Measurements from ENCODE around the gene NODAL. TPM values are rescaled to one million over a fixed set of nuclear protein-coding genes. Genes with fewer than 3 reads are reported as not detected.

NODAL gene
- total RNA-seq, 1 experiment from 2014 or later, result 0.30 TPM

GRCh38 chr10:70396140-70396539 lies 45.3 kb downstream of the NODAL start:
- Histone ChIP-seq H3K4me1 (ENCODE audit: control insufficient read depth in 1 of 2, insufficient read depth in 2 of 2, low read length in 2 of 2) (no peaks in the 10 kb centered on the region), H3K36me3 (ENCODE audit: control insufficient read depth in 1 of 2, insufficient read depth in 2 of 2, low read length in 2 of 2) (no peaks in the 10 kb centered on the region), H3K27ac (ENCODE audit: low read depth, low read length) (no peak overlapping the region), H3K4me2 (ENCODE audit: low read length) (no peak overlapping the region), H3K27me3 (ENCODE audit: insufficient read depth, low read length) (no peaks in the 10 kb centered on the region), H3K9me2 (ENCODE audit: insufficient read depth) (no peaks in the 10 kb centered on the region), H3K4me3 (replicated peaks in 1 of 2; ENCODE audit: low read depth in 1 of 2, low read length in 2 of 2) (no peak overlapping the region), H3K9ac (ENCODE audit: low read length) (no peak overlapping the region), H3K79me2 (ENCODE audit: insufficient read depth, low read length) (no peaks in the 10 kb centered on the region), H3K9me3 (ENCODE audit: control insufficient read depth in 1 of 2, insufficient read depth in 1 of 2, low read depth in 1 of 2, low read length in 2 of 2) (no peaks in the 10 kb centered on the region), H2AFZ (ENCODE audit: low read depth, low read length, poor library complexity, severe bottlenecking) (no peak overlapping the region), H4K20me1 (ENCODE audit: insufficient read depth) (no peaks in the 10 kb centered on the region)
- ChIA-PET RAD21 (ENCODE audit: low non-redundant PET in 1 of 2, low total read pairs in 2 of 2, uncharacterized antibody in 2 of 2, unreplicated experiment in 2 of 2) (no interaction called here), POLR2A (no interaction called here), CTCF (interaction anchor here (2.7 kb wide), 1 partner anchor 9 kb away, joined by 10 read pairs; no protein-coding TSS in a partner anchor)
- no peak for ATAC-seq
- intact Hi-C loops (cut with micrococcal nuclease), result no loop called here
- TF ChIP-seq ZNF274 (IDR thresholded peaks at IDR 0.05; ENCODE audit: low read depth, low read length) (no peak), CBX3 (IDR thresholded peaks at IDR 0.05; ENCODE audit: low read depth) (no peak), CTCF (IDR thresholded peaks at IDR 0.05 in 2 of 3, conservative IDR thresholded peaks at IDR 0.05 in 1 of 3; ENCODE audit: borderline replicate concordance in 1 of 3, insufficient read depth in 1 of 3, low read depth in 2 of 3, low read length in 2 of 3) (no peak), REST (IDR thresholded peaks at IDR 0.05; ENCODE audit: low read depth) (no peak), ZBTB33 (IDR thresholded peaks at IDR 0.05; ENCODE audit: extremely low read depth, insufficient replicate concordance, low read length) (no peak), ZFX (IDR thresholded peaks at IDR 0.05) (no peak), SP1 (IDR thresholded peaks at IDR 0.05; ENCODE audit: low read depth) (no peak)
- BruUV-seq (replicated peaks), result no TSS peak
- DNase-seq (ENCODE audit: low read depth, low spot score), result no peak

All from HCT116 (cell line).